ENCODE data around the gene CAMSAP1.

The CAMSAP1 gene

DNA sequence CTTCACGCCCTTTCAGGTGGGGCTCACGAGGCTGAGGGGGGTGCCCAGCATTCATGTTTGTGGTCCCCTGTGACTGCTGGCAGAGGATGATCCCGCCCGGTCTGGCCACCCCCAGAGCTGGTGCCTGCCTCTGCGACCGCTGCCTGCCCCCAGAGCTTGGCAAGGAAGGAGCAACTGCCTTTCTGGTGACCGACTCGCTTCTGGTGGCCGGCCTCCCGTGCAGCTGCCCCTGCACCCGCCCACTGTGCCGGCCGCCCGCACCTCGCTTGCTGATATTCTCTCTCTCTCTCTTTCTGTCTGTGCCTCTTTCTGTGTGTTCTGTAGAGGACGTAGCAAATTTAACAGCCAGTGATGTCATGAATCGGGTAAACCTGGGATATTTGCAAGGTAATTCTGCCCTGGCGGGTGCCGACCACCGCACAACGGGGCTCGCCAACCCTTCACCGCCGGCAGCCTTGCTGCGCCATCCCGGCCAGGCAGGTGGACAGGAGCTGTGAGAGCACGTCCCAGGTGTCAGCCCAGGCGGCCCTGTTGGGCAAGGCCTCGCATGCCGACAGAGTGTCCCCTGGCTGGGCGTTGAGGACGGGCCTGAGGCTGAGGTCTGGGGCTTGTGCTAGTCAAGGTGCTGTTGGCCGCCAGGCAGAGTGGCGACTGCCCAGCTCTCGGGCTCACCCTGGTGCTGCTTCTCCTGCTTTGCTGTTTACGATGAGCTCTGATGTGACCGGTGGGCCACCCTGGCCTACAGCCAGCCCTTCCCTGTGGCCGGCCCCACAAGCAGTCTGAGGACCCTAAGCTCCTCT, 119.4 kb downstream of the CAMSAP1 start:
- FAIRE-seq, result no peak

- FAIRE-seq, result no peak
These were observed 120.0 kb downstream of the CAMSAP1 start for GRCh38 chr9:135787317-135787716.

DNA sequence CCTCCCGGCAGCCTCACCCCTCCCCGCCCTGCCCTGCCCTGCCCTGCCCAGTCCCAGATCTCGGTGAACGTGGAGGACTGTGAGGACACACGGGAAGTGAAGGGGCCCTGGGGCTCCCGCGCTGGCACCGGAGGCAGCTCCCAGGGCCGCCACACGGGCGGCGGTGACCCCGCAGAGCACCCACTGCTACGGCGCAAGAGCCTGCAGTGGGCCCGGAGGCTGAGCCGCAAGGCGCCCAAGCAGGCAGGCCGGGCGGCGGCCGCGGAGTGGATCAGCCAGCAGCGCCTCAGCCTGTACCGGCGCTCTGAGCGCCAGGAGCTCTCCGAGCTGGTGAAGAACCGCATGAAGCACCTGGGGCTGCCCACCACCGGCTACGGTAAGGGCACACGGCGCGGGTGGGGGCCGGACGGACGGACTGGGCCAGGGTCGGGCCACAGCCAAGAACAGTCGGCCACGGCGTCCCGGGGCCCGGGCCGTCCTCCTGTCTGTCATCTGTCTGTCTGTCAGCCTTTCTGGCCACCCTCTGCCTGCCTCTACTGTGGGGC, 121.1 kb downstream of the CAMSAP1 start:
- FAIRE-seq, result no peak

DNA sequence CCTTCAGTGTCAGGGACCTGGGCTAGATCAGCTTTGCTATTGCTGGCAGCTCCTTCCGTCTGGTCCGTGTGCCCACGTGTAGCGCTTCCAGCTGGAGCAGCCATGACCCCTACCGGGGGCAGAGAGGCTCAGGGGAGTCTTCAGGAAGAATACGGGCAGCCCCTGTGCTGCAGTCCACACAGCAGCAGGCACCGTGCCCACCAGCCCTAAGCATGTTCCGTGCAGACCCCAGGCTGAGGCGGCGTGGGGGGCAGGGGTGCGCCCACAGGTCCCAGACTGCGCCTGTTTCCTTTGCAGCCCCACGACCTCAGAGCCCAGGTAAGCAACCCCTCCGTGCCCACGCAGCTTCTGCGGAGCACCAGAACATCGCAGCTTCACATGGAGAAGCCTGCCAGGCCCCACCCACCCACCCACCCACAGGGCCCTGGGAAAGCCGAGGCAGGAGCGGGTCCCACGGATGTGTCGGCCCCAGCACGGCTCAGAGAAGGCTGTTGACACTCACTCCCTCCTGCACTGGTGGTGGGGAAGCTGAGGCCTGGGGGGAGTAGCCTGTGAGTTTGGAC, 122.3 kb downstream of the CAMSAP1 start:
- no peak for FAIRE-seq

DNA sequence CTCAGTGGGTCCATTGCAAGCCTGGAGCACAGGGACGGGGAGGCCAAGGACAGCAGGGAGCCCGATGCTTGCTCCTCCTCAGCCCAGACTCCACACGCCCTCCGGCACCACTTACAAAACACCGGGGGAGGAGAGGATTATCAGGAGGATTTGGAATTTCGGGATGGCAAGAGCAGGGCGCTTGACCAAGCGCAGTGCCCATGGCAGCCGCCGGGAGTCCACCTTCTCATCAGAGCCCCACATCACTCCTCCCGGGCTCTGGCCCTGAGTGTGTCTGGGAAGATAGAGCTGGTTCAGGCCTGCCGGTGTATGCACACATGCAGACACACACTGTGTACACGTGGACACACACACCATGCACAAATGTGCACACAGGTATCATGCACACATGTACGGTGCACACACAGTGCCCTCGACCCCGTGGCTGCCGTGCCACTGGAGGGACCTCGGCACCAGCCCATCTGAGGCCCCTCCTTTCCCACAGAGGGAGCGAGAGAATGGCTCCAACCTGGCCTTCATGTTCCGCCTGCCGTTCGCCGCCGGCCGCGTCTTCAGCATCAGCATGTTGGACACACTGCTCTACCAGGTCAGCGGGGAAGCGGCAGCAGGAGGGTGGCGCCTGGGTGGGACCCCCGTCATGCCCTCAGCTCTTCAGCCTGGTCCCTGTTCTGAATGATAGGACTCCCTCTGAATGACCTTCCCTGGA, 123.7 kb downstream of the CAMSAP1 start:
- FAIRE-seq, result no peak

DNA sequence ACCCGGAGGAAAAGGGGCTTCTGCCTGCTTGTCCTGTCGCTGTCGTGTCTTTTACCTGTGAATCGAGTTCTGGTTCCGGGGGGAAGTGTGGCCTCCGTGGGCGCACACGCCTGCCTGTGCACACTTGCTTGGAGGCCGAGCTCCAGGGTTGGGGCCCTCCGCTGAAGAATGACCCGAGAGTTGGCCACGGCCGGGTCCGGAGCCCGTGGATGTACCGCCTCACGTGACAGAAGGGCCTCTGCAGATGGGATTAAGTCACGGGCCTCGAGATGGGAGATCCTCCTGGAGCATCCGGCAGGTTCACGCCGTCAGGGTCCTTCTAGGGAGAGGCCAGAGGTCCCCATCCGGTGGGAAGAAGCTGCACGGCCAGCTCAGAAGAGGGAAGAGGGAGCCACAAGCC, 124.4 kb downstream of the CAMSAP1 start:
- no peak for FAIRE-seq

- no peak for FAIRE-seq
These were observed 126.7 kb downstream of the CAMSAP1 start for GRCh38 chr9:135780626-135781025.

GRCh38 chr9:135780086-135780485, 127.3 kb downstream of the CAMSAP1 start:
- FAIRE-seq, result no peak

- no peak for FAIRE-seq
These were observed 127.8 kb downstream of the CAMSAP1 start for GRCh38 chr9:135779571-135779970.

DNA sequence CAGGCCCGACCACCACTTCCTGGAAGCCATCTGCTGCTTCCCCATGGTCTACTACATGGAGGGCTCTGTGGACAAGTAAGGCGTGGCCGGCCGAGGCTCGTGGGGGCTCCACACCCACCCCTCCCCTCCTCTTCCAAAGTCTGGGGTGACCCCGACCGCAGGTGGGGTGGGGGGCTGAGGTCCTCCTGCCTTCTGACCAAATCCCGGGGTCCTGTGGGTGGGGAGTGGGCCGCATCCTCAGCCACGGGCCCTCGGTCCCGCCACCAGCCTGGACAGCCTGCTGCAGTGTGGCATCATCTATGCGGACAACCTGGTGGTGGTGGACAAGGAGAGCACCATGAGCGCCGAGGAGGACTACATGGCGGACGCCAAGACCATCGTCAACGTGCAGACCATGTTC, 128.9 kb downstream of the CAMSAP1 start:
- no peak for FAIRE-seq

DNA sequence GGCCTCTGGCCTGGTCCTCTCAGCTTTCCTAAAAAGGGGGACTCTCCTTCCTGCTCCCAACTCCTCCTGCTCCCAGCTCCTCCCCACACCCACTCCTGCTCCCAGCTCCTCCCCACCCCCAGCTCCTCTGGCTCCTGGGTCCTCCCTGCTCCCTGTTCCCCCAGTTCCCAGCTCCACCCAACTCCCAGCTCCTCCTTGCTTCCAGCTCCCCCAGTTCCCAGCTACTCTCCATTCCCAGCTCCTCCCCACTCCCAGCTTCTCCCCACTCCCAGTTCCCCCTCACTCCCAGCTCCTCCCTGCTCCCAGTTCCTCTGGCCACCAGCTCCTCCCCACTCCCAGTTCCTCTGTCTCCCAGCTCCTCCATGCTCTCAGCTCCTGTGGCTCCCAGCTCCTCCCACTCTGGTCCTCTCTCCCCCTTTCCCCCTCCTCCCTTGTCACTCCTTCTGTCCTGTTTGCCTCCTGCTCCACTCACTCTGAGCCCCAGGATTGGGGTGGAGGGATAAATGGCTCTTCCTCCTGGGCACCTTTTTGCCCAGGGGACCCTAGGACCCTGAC, 129.6 kb downstream of the CAMSAP1 start:
- no peak for FAIRE-seq

- no peak for FAIRE-seq
These were observed 130.3 kb downstream of the CAMSAP1 start for GRCh38 chr9:135776893-135777622.

- FAIRE-seq, result no peak
These were observed 131.4 kb downstream of the CAMSAP1 start for GRCh38 chr9:135775911-135776310.

GRCh38 chr9:135774794-135775525, 132.4 kb downstream of the CAMSAP1 start:
- FAIRE-seq, result no peak

DNA sequence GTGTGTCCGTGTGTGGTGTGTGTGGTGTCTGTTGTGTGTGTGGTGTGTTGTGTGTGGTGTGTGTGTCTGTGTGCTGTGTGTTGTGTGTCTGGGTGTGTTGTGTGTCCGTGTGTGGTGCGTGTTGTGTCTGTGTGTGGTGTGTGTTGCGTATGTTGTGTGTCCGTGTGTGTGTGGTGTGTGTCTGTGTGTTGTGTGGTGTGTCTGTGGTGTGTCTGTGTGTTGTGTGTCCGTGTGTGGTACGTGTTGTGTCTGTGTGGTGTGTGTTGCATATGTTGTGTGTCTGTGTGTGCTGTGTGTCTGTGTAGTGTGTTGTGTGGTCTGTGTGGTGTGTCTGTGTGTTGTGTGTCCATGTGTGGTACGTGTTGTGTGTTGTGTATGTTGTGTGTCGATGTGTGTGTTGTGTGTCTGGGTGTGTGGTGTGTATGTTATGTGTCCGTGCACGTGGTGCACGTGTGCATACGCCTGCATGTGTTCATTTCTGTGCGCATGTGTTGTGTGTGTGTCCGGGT, 133.1 kb downstream of the CAMSAP1 start:
- no peak for FAIRE-seq

DNA sequence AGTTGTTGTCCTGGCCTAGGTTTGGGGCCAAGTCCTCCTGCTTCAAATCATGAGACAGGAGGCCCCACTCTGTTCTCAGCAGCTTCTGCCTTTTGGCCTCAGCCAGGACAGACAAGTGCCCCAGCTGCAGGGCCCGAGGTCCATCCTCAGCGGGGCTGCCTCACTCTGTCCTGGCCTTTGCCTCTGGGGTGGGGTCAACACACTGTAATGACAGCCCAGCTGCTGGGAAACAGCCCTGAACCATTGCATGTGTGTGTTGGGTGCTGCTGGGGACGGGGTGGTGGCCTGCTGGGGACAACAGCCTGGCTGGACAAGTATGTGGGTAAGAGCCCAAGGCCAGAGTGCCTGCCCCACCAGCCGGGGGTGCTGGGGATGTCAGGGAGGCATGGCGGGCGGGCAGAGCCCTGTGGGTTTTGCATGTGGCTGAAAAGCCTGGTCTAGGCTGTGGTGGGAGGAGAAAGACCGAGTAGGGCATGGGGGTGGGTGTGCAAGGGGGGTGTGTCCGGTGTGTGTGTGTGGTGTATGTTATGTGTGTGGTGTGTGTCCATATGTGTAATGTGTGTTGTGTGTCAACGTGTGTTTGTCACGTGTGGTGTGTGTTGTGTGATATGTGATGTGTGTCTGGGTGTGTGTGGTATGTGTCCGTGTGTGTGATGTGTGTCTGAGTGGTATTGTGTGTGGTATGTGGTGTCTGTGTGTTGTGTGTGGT, 133.7 kb downstream of the CAMSAP1 start:
- FAIRE-seq, result no peak

GRCh38 chr9:135772702-135773493, 134.4 kb downstream of the CAMSAP1 start:
- FAIRE-seq, result no peak

- no peak for FAIRE-seq
These were observed 135.2 kb downstream of the CAMSAP1 start for GRCh38 chr9:135772056-135772646.

- no peak for FAIRE-seq
These were observed 135.8 kb downstream of the CAMSAP1 start for GRCh38 chr9:135771401-135772051.
